ENCODE data around the gene CAMK2G.
"Not testable (repeated sequence)": the region's sequence is repeated elsewhere in the genome, so short reads cannot be mapped to it uniquely, and the experiment has no call there.

The CAMK2G gene

DNA sequence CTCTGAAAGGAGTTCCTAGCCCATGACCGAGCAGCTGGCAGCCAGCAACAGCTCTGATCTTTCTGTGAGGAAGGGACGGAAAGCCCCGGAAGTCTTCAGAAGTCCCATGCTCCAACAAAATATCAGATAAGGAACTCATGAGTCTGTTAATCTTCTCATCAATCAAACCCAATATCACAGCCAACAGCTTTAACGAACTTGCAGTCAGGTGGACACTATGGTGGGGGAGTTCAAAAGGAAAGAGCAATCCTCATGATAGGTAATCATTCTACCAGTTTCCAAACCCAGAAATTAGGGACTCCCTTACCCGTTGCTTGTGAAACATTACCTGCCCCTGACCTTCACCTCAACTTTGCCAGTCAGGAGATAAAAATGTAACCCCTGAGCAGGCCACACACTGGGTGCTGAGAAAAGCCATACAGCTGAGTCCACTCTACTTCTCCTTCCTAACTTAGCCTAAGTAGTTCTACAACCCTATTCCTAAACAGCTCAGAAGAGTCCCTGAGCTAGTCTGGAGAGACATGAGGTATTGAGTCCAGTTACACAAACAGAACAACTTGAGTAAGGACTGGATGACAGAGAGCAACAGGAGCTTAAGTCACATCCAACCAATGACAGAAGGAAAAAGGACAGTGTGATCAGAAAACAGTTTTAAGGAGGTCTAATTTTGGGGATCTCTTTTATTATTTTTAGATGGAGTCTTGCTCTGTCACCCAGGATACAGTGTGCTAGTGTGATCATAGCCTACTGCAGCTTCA lies 65.1 kb downstream of the CAMK2G start:
- no peak for DNase-seq

DNA sequence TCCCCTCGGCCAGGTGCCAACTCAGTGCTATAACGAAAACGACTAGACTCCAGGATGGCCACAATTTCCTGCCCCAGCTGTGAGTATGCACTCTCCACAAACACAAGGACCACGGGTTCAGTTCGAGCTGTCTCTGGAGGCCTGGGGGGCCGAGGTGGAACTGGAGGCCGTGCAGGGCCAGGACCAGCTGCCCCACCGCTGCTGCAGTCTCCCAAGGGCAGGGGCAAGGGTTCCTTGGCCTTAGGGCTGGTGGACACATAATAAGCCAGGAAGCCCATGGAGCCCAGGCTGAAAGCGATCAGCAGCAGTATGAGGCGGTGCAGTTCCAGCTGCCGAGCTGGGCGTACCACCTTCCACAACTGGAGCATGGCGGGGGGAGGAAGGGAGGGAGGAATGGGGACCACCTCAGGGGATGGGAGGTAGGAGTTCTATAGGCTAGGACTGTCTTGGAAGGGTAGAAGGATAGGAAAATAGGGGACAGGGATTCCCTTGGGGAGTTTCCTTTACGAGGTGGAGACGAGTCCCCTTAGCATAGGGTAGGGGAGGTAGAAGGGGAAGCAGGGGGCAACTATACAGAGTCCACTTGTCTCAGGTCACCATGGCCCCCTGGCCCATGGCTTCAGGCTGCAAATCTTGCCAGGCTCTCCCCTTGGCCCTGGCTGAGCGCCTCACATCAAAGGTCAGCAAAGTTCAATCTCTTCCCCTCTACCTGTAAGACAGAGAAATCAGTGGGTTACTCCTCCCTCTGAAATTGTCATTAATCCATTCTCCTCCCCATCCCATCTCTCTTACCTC lies 66.1 kb downstream of the CAMK2G start:
- no peak for DNase-seq

DNA sequence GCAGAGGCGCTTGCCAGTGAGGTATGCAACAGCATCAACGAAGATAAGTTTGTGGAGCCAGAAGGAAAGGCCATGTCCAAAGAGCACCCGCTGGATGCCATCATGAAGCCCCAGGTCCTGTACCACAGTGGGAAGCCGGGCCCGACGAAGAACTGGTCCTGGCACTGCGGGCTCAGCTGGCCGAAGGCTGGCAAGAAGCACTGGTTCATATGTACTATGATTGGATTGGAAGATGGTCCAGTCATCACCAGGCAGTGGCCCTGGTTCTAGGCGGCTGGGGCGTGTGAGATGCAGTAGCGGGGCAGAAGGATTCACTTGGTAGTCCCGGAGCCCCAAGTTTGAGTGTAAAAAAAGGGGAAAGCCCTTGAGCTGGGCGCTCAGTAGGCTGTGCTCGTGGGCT lies 66.9 kb downstream of the CAMK2G start:
- DNase-seq = no peak

DNA sequence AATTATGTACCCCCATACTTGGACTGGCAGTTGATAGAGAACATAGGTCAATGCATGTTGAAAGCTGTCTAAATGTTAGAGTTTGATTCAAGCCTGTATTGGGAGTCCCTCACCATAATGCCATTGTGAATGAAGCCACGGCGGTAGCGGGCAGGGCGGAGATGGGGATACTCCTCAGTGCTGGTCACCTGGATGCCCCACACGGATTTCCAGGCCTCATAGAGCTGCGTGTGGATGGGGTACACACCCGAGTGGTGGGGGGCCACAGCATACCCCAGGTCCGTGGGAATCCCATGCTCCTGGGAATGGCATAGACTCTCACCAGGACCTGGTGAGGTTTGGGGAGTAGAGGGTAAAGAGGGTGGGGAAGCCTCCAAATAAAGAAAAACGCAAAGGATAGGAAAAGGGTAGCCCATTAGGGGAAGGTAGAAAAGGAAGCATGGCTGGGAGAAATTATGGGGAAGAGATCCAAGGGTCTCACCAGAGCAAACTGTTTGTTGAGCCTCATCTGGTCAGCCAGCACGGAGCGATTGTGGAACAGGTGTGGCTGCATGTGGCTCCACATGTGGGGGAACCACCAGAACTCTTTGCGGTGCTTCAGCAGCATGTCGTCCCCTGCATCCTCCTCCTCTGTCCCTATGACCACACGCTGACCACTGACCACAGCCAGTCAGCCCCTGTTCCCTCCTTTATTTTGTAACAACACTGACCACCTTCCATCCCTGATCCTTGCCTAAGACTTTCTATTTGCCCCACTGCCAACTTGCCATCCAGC lies 68.0 kb downstream of the CAMK2G start:
- no peak for DNase-seq

DNA sequence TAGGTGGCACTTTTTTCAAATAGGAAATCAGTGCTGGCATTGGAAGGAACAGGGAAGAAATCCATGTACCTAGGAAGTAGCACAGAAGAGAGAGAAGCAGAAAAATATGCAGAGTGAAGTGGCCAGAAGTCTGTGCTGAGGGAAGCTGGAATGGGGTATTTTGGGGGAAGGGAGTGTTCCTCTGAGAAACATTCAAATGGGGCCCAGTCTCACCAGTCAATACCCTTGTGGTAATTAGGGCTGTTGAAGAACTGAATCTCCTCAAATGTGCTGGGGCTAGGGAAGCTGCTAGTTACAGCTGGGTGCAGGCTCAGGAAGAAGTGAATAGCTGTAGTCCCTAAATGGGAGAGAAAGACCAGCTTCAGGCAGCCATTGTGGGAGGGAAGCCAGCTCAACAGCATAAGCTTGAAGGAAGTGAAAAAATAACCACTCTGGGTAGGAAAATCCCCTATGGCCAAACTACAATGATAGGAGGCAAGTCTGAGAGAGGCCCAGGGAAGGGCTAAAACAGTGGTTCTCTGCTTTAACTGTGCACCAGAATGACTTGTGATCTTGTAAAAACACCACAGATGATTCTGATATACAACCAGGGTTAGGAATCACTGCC lies 70.6 kb downstream of the CAMK2G start:
- no peak for DNase-seq

DNA sequence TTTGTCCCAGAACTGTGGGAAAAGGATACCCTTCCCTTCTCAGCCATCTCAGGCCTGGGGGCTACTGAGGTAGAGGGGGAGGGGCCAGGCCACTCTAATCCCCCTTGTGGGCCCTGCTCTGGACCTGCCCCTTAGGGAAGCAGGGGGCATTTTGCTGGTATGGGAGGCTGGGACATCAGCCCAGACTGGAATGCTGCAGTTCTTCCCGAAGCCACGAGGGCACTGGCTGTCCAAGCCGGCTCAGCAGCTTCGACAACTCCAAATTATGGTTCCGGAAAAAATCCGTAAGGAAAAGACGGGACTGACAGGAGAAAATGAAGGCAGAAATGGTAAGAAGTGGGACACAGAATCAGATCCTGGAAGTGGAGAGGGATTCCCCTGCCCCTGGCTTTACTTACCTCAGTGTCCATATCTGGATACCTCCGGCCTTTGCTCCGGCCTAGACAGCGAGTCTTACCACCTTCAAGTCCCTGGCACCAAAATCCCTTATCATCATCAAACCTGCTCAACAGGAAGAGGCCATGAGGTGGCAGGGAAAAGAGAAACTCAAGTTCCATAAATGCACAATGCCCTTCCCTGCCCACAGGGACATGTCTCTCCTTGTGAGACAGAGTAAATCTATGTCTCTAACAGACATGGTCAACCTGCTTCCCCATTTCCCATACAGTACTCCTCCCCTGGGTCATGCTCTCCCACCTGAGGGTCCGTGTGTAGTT lies 71.9 kb downstream of the CAMK2G start:
- no peak for DNase-seq

DNA sequence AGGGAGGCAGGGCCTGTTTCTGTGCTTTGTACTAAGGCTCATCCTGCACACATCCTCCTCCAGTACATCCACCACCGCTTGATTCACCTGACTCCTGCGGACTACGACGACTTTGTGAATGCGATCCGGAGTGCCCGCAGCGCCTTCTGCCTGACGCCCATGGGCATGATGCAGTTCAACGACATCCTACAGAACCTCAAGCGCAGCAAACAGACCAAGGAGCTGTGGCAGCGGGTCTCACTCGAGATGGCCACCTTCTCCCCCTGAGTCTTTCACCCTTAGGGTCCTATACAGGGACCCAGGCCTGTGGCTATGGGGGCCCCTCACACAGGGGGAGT lies 73.1 kb downstream of the CAMK2G start:
- no peak for DNase-seq

DNA sequence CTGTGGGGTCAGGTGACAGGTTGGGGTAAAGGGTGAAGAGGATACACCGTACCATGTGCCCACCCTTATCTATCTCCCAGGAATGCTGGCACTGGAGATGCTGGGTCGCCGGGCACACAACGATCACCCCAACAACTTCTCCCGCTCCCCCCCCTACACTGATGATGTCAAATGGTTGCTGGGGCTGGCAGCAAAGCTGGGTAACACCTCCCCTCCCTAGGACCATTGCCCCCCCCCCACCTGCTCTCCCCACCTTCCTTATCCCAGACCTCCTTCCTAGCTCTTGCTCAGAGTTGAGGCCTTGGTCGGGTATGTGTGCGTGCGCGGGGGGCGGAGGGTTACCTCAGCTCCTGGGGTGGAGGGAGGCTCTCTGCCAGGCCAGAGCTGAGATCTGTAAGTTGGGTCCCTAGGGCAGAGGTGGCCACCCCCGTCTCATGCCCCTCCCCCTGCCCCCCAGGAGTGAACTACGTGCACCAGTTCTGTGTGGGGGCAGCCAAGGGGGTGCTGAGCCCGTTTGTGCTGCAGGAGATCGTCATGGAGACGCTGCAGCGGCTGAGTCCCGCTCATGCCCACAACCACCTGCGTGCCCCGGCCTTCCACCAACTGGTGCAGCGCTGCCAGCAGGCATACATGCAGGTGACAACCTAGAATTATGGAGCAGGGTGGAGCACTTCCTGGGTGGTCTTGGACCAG lies 73.6 kb downstream of the CAMK2G start:
- DNase-seq = no peak

DNA sequence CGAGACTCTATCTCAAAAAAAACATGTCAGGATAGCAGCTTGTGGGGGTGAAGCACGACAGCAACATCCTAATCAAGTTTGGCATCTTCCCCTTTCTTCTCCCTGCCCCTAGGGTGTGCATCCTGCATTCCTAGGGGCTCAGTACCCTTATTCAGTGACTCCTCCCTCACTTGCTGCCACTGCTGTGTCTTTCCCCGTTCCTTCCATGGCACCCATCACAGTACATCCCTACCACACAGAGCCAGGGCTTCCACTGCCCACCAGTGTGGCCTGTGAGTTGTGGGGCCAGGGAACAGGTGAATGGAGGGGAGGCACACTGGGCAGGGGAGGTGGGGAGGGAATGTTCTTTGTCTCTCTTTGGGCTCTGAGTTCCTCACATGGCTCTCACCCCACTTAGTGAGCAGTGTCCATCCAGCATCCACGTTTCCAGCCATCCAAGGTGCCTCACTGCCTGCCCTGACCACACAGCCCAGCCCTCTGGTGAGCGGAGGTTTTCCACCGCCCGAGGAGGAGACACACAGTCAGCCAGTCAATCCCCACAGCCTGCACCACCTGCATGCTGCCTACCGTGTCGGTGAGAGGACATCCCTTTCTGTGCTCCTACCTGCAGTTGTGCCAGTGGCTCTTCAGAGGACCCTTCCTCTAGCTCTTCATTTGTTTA lies 74.3 kb downstream of the CAMK2G start:
- DNase-seq = no peak

DNA sequence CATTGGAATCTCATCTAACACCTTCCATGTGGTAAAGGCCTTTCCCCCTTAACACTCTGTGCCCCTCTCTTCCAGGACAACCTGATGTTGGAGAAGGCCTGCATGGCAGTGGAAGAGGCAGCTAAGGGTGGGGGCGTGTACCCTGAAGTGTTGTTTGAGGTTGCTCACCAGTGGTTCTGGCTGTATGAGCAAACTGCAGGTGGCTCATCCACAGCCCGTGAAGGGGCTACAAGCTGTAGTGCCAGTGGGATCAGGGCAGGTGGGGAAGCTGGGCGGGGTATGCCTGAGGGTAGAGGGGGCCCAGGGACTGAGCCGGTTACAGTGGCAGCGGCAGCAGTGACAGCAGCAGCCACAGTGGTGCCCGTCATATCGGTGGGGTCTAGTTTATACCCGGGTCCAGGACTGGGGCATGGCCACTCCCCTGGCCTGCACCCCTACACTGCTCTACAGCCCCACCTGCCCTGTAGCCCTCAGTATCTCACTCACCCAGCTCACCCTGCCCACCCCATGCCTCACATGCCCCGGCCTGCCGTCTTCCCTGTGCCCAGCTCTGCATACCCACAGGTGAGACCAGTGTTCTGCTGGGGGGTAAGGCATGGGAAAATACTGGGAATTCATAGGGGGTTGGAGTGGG lies 75.3 kb downstream of the CAMK2G start:
- no peak for DNase-seq

DNA sequence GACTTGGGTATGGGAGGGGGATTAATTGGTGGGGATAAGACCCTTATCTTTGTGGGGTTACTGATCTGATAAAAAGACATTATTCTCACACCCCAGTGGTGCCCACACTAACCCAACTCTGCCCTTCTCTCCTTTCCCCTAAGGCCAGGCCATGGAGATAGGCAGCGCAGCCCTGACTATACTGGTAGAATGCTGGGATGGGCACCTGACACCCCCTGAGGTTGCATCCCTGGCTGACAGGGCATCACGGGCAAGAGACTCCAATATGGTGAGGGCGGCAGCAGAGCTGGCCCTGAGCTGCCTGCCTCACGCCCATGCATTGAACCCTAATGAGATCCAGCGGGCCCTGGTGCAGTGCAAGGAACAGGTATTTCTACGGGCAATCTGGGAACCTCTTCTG lies 76.3 kb downstream of the CAMK2G start:
- DNase-seq = no peak

DNA sequence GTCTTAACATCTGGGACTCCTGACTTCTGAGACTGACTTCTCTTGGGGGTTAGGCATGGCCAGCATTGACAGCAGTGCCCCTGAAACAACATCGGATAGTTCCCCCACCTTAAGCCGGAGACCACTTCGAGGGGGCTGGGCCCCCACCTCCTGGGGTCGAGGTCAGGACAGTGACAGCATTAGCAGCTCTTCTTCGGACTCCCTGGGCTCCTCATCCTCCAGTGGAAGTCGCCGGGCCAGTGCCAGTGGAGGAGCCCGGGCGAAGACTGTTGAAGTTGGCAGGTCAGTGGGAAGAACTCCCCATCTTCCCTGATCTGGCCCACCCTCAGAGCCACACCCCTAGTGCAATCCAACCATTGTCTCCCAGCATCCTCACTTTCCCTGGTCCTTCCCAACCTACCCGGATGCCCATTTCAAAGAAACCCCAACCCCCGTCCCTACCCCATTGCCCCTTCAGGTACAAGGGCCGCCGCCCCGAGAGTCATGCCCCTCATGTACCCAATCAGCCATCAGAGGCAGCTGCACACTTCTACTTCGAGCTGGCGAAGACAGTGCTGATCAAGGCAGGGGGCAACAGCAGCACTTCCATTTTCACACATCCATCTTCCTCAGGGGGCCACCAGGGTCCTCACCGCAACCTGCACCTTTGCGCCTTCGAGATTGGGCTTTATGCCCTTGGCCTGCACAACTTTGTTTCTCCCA lies 76.9 kb downstream of the CAMK2G start:
- no peak for DNase-seq

DNA sequence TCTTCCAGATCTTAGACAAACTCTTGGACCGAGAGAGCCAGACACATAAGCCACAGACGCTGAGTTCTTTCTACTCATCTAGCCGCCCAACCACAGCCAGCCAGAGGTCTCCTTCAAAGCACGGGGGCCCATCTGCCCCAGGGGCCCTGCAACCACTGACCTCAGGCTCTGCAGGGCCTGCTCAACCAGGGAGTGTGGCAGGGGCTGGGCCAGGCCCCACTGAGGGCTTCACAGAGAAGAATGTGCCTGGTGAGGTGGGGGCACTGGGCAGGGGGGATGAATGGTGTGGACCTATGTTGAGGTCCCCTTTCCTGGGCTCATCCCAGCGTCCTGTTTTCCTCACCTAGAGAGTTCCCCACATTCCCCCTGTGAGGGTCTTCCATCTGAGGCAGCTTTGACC lies 77.6 kb downstream of the CAMK2G start:
- no peak for DNase-seq

DNA sequence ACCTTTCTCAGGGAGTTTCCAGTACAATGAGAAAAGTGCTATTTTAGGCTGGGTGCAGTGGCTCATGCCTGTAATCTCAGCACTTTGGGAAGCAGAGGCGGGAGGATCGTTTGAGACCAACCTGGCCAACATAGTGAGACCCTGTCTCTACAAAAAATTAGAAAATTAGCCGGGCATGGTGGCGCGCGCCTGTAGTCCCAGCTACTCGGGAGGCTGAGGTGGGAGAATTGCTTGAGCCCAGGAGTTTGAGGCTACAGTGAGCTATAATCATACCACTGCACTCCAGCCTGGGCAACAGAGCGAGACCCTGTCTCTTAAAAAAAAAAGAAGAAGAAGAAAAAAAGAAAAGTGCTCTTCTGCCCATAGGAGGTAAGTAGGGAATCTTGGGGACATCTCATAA lies 78.3 kb downstream of the CAMK2G start:
- not testable (repeated sequence) for DNase-seq

DNA sequence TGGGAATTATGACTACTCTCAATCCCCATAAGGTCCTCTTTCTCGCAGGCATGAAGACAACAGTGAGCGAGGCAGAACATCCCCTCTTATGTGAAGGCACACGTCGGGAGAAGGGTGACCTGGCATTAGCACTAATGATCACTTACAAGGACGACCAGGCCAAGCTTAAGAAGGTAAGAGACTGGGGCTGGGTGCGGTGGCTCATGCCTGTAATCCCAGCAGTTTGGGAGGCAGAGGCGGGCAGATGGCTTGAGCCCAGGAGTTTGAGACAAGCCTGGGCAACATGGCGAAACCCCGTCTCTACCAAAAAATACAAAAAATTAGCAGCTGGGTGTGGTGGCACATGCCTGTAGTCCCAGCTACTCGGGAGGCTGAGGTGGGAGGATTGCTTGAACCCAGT lies 78.9 kb downstream of the CAMK2G start:
- DNase-seq = not testable (repeated sequence)

DNA sequence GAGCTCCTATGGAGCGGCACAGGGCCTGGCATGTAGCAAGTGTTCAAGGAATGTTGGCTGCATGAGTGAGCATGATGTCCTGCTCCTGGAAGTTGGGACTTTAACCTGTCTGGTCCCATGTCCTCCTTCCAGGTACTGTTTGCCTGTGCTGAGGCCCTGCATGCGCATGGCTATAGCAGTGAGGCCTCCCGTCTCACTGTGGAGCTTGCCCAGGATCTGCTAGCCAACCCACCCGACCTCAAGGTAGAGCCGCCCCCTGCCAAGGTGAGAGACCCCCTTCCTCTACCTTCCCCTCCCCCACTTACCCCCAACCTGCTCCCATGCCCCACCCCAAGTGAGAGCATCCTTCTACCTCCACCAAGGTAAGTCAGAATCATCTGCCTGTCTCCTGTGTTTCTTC lies 80.9 kb downstream of the CAMK2G start:
- no peak for DNase-seq

DNA sequence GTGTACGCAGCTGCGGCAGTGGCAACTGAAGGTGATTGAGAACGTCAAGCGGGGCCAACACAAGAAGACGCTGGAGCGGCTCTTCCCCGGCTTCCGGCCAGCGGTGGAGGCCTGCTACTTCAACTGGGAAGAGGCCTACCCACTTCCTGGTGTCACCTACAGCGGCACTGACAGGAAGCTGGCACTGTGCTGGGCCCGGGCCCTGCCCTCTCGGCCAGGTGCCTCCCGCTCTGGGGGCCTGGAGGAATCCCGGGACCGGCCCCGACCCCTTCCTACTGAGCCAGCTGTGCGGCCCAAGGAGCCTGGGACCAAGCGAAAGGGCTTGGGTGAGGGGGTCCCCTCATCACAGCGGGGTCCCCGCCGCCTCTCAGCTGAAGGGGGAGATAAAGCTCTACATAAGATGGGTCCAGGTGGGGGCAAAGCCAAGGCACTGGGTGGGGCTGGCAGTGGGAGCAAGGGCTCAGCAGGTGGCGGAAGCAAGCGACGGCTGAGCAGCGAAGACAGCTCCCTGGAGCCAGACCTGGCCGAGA lies 82.4 kb downstream of the CAMK2G start:
- no peak for DNase-seq

DNA sequence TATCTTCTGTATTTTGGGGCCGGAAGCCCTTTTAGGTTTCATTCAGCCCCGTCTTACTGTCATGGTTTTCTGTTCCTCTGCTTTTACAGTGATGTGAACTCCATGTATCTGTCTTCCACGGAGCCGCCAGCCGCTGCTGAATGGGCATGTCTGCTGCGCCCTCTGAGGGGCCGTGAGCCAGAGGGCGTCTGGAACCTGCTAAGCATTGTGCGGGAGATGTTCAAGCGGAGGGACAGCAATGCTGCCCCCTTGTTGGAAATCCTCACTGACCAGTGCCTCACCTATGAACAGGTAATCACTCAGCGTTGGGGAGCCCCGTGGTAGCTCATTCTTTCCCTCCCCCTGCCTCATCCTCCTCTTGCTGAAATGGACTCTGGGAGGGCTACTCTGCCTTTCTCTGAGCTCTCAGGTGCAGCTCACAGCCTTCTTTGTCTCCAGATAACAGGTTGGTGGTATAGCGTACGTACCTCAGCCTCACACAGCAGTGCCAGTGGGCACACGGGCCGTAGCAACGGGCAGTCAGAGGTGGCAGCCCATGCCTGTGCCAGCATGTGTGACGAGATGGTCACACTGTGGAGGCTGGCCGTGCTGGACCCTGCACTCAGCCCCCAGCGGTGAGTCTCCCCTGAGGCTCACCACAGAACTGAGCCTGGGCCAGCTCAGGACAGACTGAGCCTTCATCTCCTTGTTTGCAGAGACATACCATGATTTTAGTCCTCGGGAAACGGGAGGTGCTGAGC lies 83.3 kb downstream of the CAMK2G start:
- DNase-seq = no peak

DNA sequence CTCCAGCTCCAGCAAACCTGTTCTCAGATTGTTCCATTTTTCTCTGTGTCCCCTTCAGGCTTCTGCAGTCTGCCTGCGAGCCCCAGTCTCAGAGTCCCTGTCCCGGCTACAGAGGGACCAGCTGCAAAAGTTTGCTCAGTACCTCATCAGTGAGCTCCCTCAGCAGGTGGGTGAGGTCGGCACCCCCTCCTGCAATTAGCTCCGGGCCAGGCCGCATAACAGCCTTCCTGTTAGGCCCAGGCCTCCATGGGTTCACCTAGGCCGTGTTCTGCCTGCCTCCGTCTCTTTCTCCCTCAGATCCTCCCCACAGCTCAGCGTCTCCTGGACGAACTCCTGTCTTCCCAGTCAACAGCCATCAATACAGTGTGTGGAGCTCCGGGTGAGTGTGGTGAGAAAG lies 84.7 kb downstream of the CAMK2G start:
- DNase-seq = no peak
